ENCODE results near the gene CRYAA. TPM values are rescaled to one million over a fixed set of nuclear protein-coding genes. Genes with fewer than 3 reads are reported as not detected.

The CRYAA gene
- total RNA-seq, 2 donors from 2014 or later = not detected

DNA sequence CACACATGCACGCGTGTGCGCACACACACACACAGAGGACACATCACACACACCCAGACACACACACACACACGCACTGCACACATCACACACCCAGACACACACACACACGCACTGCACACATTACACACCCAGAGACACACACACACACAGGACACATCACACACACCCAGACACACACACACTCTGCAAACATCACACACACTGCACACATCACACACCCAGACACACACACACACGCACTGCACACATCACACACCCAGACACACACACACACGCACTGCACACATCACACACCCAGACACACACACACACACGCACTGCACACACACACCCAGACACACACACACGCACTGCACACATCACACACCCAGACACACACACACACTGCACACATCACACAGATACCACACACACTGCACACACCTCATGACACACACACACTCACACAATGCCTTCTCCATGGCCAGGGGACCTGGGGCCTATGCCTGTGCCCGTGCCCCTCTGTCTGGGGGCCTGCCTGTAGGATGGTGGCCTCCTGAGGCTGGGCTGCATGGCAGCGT lies 24.4 kb downstream of the CRYAA start:
- 96% methylated on average over 5 of the region's 11 CpGs for WGBS
- no peaks in the 10 kb centered on the region for H3K27me3 ChIP-seq (replicated peaks; ENCODE audit: insufficient read depth)
- no peak for TF ChIP-seq POLR2AphosphoS5 (IDR thresholded peaks at IDR 0.05)
- no peak for TF ChIP-seq POLR2A (IDR thresholded peaks at IDR 0.05)
- TF ChIP-seq, protein P1, sequence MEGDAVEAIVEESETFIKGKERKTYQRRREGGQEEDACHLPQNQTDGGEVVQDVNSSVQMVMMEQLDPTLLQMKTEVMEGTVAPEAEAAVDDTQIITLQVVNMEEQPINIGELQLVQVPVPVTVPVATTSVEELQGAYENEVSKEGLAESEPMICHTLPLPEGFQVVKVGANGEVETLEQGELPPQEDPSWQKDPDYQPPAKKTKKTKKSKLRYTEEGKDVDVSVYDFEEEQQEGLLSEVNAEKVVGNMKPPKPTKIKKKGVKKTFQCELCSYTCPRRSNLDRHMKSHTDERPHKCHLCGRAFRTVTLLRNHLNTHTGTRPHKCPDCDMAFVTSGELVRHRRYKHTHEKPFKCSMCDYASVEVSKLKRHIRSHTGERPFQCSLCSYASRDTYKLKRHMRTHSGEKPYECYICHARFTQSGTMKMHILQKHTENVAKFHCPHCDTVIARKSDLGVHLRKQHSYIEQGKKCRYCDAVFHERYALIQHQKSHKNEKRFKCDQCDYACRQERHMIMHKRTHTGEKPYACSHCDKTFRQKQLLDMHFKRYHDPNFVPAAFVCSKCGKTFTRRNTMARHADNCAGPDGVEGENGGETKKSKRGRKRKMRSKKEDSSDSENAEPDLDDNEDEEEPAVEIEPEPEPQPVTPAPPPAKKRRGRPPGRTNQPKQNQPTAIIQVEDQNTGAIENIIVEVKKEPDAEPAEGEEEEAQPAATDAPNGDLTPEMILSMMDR (IDR thresholded peaks at IDR 0.05) = no peak
- peaks cover 5% of the 10 kb centered on the region for H3K4me1 ChIP-seq (replicated peaks)
- DNase-seq (ENCODE audit: low spot score) = no peak
- H3K4me3 ChIP-seq = no peak overlapping the region
- H3K36me3 ChIP-seq = no peaks in the 10 kb centered on the region
- no peak overlapping the region for H3K27ac ChIP-seq
- intact Hi-C loops (cut with DNase I) = no loop called here
- no peaks in the 10 kb centered on the region for H3K9me3 ChIP-seq

- Histone ChIP-seq H3K4me3 (no peak overlapping the region), H3K27me3 (replicated peaks; ENCODE audit: insufficient read depth) (no peaks in the 10 kb centered on the region), H3K36me3 (no peaks in the 10 kb centered on the region), H3K4me1 (replicated peaks) (peaks cover 5% of the 10 kb centered on the region), H3K27ac (no peak overlapping the region), H3K9me3 (no peaks in the 10 kb centered on the region)
- intact Hi-C loops (cut with DNase I) = no loop called here
- TF ChIP-seq, protein P1 (IDR thresholded peaks at IDR 0.05) = no peak
- TF ChIP-seq POLR2A (IDR thresholded peaks at IDR 0.05) (peak; percentile 18), POLR2AphosphoS5 (IDR thresholded peaks at IDR 0.05) (peak; percentile 33)
- WGBS = 62% methylated on average over 19 of the region's 19 CpGs
- DNase-seq (ENCODE audit: low spot score) = peak; percentile 51
Observed at GRCh38 chr21:43193651-43194302, 25.0 kb downstream of the CRYAA start.

DNA sequence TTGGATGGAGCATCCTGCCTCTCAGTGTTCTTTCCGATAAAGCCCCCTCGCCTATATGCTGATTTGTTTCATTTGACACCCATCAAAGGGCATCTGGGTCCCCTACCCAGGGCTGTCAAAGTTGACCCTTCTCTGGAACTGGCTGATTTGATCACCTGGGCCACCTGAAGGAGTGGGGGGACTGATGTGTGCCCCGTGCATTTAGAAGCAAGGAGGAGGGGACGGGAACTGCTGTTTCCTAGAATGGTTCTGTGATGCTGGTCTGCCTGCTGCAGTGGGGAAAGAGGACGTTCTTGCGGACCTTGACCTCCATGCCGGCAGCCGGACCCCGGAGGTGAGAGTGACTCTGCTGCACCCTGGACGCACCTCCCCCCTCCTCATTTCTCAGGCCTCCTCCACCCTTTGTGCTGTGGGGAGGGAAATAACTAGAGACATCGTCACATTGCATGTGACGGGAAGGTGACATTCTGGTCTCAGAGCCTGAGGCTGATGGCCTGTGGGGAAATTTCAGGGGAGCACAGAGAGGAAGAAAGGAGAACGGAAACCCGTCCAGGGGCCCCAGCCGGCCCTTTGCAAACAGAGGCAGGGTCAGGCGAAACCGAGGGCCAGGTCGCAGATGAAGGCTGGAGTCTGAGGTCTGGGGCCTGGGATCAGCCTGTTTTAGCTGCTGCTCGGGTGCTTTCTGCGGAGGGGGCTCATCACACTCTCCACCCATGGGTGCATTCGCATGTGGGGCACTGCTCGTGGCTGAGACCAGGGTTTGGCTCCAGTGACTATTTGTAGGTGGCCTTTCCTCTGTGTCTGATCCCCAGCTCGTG lies 25.7 kb downstream of the CRYAA start:
- Histone ChIP-seq H3K4me3 (no peak overlapping the region), H3K9me3 (no peaks in the 10 kb centered on the region), H3K27me3 (replicated peaks; ENCODE audit: insufficient read depth) (no peaks in the 10 kb centered on the region), H3K36me3 (no peaks in the 10 kb centered on the region), H3K27ac (no peak overlapping the region), H3K4me1 (replicated peaks) (peaks cover 5% of the 10 kb centered on the region)
- 86% methylated on average over 23 of the region's 23 CpGs for WGBS
- no peak for TF ChIP-seq POLR2AphosphoS5 (IDR thresholded peaks at IDR 0.05)
- TF ChIP-seq POLR2A (IDR thresholded peaks at IDR 0.05) = no peak
- TF ChIP-seq, protein P1 (IDR thresholded peaks at IDR 0.05) = no peak
- intact Hi-C loops (cut with DNase I) = no loop called here
- peak; percentile 4 for DNase-seq (ENCODE audit: low spot score)

DNA sequence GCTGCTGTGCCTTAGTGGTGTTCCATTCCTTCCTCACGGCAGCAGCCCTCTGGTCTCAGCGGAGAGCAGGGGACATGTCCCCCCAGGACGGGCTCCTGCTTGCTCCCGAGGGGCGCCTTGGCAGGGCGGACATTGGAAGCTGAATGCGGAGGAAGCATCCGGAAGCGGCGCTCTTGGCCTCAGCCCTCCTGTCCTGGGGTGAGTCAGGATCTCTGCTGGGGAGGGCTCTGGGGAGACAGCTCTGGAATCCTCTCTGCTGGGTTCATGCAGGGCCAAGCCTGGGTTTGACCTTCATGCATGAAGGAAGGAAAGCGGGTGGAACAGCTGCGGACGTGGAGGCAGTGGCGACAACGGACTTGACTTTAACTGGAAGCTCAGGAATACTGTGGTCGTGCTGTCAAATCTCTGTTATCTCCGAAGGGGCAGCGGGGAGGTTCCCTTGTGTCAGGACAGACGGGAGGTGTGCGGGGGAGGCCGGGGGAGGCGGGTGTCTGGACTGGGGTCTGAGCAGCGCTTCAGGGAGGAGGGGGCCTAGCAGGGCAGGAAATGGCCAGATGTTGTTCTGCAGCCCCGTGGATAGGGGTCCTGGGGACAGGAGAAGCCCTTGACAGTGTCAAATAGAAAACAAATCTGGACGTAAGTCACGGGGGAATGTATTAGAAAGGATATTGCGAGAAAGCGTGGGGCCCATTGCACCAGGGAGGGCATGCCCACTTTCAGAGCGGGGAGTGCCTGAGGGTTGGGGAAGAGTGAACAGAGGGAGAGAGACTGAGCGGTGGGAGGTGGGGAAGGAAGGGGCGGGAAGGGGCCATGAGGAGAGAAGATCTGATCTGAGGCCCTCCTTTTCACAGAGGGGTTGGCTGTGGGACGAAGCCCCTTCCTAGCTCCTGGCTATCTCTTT lies 26.6 kb downstream of the CRYAA start:
- Histone ChIP-seq H3K4me1 (replicated peaks) (peaks cover 5% of the 10 kb centered on the region), H3K27me3 (replicated peaks; ENCODE audit: insufficient read depth) (no peaks in the 10 kb centered on the region), H3K27ac (peak overlapping the region; percentile 67 to 68), H3K9me3 (no peaks in the 10 kb centered on the region), H3K4me3 (no peak overlapping the region), H3K36me3 (no peaks in the 10 kb centered on the region)
- peak; percentile 3 for DNase-seq (ENCODE audit: low spot score)
- TF ChIP-seq POLR2A (IDR thresholded peaks at IDR 0.05) = no peak
- no peak for TF ChIP-seq POLR2AphosphoS5 (IDR thresholded peaks at IDR 0.05)
- TF ChIP-seq, protein P1 (IDR thresholded peaks at IDR 0.05) = no peak
- WGBS = 85% methylated on average over 32 of the region's 32 CpGs
- intact Hi-C loops (cut with DNase I) = no loop called here

All from prostate gland (tissue), 2 donors.